B cell (primary cell): ENCODE measurements around the gene ADORA2B. TPM values are rescaled to one million over a fixed set of nuclear protein-coding genes. Genes with fewer than 3 reads are reported as not detected.
"Not testable (repeated sequence)": the region's sequence is repeated elsewhere in the genome, so short reads cannot be mapped to it uniquely, and the experiment has no call there.

ENCODE experiments used
- ATAC-seq: fragments of 200-7000 bp; cut with Tn5 transposase; one replicate; pipeline ENCODE4 v1.10.0; 2021; ENCODE audit warnings: low read depth, mild to moderate bottlenecking, moderate number of reproducible peaks, moderate library complexity
- CTCF ChIA-PET: fragments of 350-600 bp; sonication (Branson Sonifier 250); formaldehyde crosslinking; loops from one replicate; lab custom pipeline; 2021; ENCODE audit warnings: antibody characterized with exemption, inconsistent platforms; lab: Charles Lee
- POLR2A ChIA-PET: fragments of 350-600 bp; sonication (Branson Sonifier 250); formaldehyde crosslinking; loops from one replicate; lab custom pipeline; 2021; ENCODE audit warnings: antibody characterized with exemption; lab: Charles Lee
- DNase-seq: peaks from one replicate; pipeline ENCODE4 v3.0.0; 2013
- H2AFZ ChIP-seq: 2 replicates; pipeline ENCODE4 v1.6.1; 2012; ENCODE audit warnings: mild to moderate bottlenecking, low read depth, low read length; ENCODE audit not compliant: insufficient read depth, poor library complexity, severe bottlenecking
- H3K27ac ChIP-seq, 2 donors: 1 replicate in 1 of 2; 2 replicates in 1 of 2; pipeline ENCODE4 v1.5.1; 2012 to 2013; ENCODE audit warnings: low read length in 2 of 2, mild to moderate bottlenecking in 2 of 2, moderate library complexity in 1 of 2
- H3K27me3 ChIP-seq, 4 experiments: fragments of 200-600 bp in 1 of 4; sonication (generic) in 1 of 4; replicated peaks in 1 of 4; 1 replicate in 2 of 4; 2 replicates in 2 of 4; pipeline versions ENCODE4 v1.6.1 to v1.7.0; 2013 to 2016; ENCODE audit warnings: low read length in 3 of 4, mild to moderate bottlenecking in 2 of 4, mixed read lengths in 1 of 4, moderate library complexity in 1 of 4; ENCODE audit not compliant: insufficient read depth in 4 of 4, control insufficient read depth in 3 of 4; ENCODE audit errors: control extremely low read depth in 1 of 4
- H3K36me3 ChIP-seq, 2 experiments: replicated peaks in 1 of 2; 1 replicate in 1 of 2; 2 replicates in 1 of 2; pipeline versions ENCODE4 v1.6.1 to v1.7.1; 2013; ENCODE audit warnings: low read length in 1 of 2; ENCODE audit not compliant: insufficient read depth in 2 of 2, control insufficient read depth in 1 of 2; ENCODE audit errors: control extremely low read depth in 1 of 2, extremely low read depth in 1 of 2
- H3K4me1 ChIP-seq, 2 donors: fragments of 200-600 bp in 1 of 2; sonication (generic) in 1 of 2; 1 replicate in 1 of 2; 2 replicates in 1 of 2; pipeline versions ENCODE4 v1.5.1 to v1.6.1; 2013 to 2017; ENCODE audit warnings: low read length in 2 of 2; ENCODE audit not compliant: control insufficient read depth in 2 of 2, insufficient read depth in 2 of 2
- H3K4me2 ChIP-seq: replicated peaks from 2 replicates; pipeline ENCODE3; 2012; ENCODE audit warnings: mild to moderate bottlenecking, low read depth, low read length; ENCODE audit not compliant: poor library complexity, severe bottlenecking
- H3K4me3 ChIP-seq, 5 experiments: fragments of 200-600 bp in 1 of 5; sonication (generic) in 1 of 5; 1 replicate in 3 of 5; 2 replicates in 2 of 5; pipeline versions ENCODE4 v1.5.1 to v1.7.0; 2011 to 2016; ENCODE audit warnings: low read length in 4 of 5, mild to moderate bottlenecking in 4 of 5, low read depth in 2 of 5, control low read depth in 1 of 5, moderate library complexity in 1 of 5; ENCODE audit not compliant: insufficient read depth in 1 of 5; ENCODE audit errors: control extremely low read depth in 1 of 5, extremely low read depth in 1 of 5
- H3K79me2 ChIP-seq: fragments of 200-600 bp; sonication (generic); one replicate; pipeline ENCODE4 v1.6.0; 2016; ENCODE audit warnings: low read length; ENCODE audit not compliant: control insufficient read depth, insufficient read depth
- H3K9ac ChIP-seq: fragments of 200-600 bp; sonication (generic); 2 replicates; pipeline ENCODE4 v1.6.1; 2017; ENCODE audit warnings: mild to moderate bottlenecking, low read length, moderate library complexity
- H3K9me3 ChIP-seq, 3 donors: one replicate each; pipeline versions ENCODE4 v1.6.1 to v1.7.1; 2013; ENCODE audit warnings: low read length in 2 of 3; ENCODE audit not compliant: control insufficient read depth in 2 of 3, insufficient read depth in 1 of 3; ENCODE audit errors: control extremely low read depth in 1 of 3
- H4K20me1 ChIP-seq: 2 replicates; pipeline ENCODE4 v1.6.0; 2012; ENCODE audit warnings: mild to moderate bottlenecking, low read length; ENCODE audit not compliant: insufficient read depth, control insufficient read depth, poor library complexity, severe bottlenecking
- H3K27ac Mint-ChIP-seq: one replicate; pipeline ENCODE4 v1.8.0; 2021; ENCODE audit warnings: mixed read lengths
- H3K27me3 Mint-ChIP-seq: one replicate; pipeline ENCODE4 v1.8.0; 2021; ENCODE audit warnings: mixed read lengths
- H3K4me1 Mint-ChIP-seq: one replicate; pipeline ENCODE4 v1.8.0; 2021; ENCODE audit warnings: mixed read lengths
- H3K4me3 Mint-ChIP-seq: one replicate; pipeline ENCODE4 v1.8.0; 2021; ENCODE audit warnings: mixed read lengths
- H3K9me3 Mint-ChIP-seq: one replicate; pipeline ENCODE4 v1.8.0; 2022; ENCODE audit warnings: mixed read lengths; ENCODE audit not compliant: insufficient read depth
- EZH2 ChIP-seq: IDR thresholded peaks from 2 replicates; pipeline ENCODE4 v1.6.1; 2012; ENCODE audit warnings: borderline replicate concordance, low read depth, mild to moderate bottlenecking, moderate library complexity, low read length; ENCODE audit not compliant: insufficient read depth, poor library complexity, severe bottlenecking
- WGBS: methylation state at CpG from one replicate; pipeline ENCODE4 v1.1.5; 2013; ENCODE audit warnings: missing lambda C conversion rate; ENCODE audit not compliant: insufficient coverage; 5-methylcytosine and 5-hydroxymethylcytosine counted together
- intact Hi-C: fragments of 100-400 bp; cut with micrococcal nuclease; formaldehyde crosslinking; loops from one replicate; pipeline ENCODE4 v1.10.0; 2022
- polyA plus RNA-seq: library from polyadenylated mRNA; depleted of rRNA; stranded (reverse); fragments of >200 nt; gene quantifications from 2 replicates; pipeline ENCODE4 v1.2.3, GENCODE V29; 2012
- total RNA-seq, 2 donors: library from RNA; stranded (reverse); fragments of 120-200 nt in 1 of 2; gene quantifications; 1 replicate in 1 of 2; 2 replicates in 1 of 2; pipeline versions ENCODE4 v1.2.3 to v1.2.4, GENCODE V29; 2013 to 2022
- TF ChIP-seq, protein P1 (sequence below): fragments of 200-600 bp; IDR thresholded peaks from one replicate; pipeline ENCODE4 v1.8.0; 2022; ENCODE audit warnings: antibody characterized with exemption, mild to moderate bottlenecking

ADORA2B gene
- total and polyA plus RNA-seq, 2 donors (not counting 1 experiment from before 2014, with no cell fraction given), result not detected

GRCh38 chr17:15977894-15978293 is 33.0 kb downstream of the ADORA2B start:
- intact Hi-C loops, result no loop called here
- no peak overlapping the region for H3K9ac ChIP-seq
- no peaks in the 10 kb centered on the region for H3K9me3 Mint-ChIP-seq
- H3K4me1 Mint-ChIP-seq, result peaks cover 10% of the 10 kb centered on the region
- no peak overlapping the region for H3K27ac Mint-ChIP-seq
- H3K36me3 ChIP-seq, result peaks cover 3 to 29% of the 10 kb centered on the region in 2 experiments
- H3K4me3 Mint-ChIP-seq, result no peak overlapping the region
- TF ChIP-seq EZH2, result no peak
- TF ChIP-seq, protein P1, sequence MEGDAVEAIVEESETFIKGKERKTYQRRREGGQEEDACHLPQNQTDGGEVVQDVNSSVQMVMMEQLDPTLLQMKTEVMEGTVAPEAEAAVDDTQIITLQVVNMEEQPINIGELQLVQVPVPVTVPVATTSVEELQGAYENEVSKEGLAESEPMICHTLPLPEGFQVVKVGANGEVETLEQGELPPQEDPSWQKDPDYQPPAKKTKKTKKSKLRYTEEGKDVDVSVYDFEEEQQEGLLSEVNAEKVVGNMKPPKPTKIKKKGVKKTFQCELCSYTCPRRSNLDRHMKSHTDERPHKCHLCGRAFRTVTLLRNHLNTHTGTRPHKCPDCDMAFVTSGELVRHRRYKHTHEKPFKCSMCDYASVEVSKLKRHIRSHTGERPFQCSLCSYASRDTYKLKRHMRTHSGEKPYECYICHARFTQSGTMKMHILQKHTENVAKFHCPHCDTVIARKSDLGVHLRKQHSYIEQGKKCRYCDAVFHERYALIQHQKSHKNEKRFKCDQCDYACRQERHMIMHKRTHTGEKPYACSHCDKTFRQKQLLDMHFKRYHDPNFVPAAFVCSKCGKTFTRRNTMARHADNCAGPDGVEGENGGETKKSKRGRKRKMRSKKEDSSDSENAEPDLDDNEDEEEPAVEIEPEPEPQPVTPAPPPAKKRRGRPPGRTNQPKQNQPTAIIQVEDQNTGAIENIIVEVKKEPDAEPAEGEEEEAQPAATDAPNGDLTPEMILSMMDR, result no peak
- no peaks in the 10 kb centered on the region for H3K9me3 ChIP-seq
- DNase-seq (no peak), ATAC-seq (no peak)
- CTCF ChIA-PET, result no interaction called here
- 100% methylated on average over 1 of the region's 2 CpGs for WGBS
- no peak overlapping the region for H3K27ac ChIP-seq
- H3K4me2 ChIP-seq, result no peak overlapping the region
- POLR2A ChIA-PET, result no interaction called here
- no peaks in the 10 kb centered on the region for H4K20me1 ChIP-seq
- no peak overlapping the region for H2AFZ ChIP-seq
- H3K79me2 ChIP-seq, result no peaks in the 10 kb centered on the region
- no peak overlapping the region for H3K4me3 ChIP-seq
- no peaks in the 10 kb centered on the region for H3K27me3 Mint-ChIP-seq
- H3K4me1 ChIP-seq, result peaks cover 0 to 6% of the 10 kb centered on the region in 2 donors
- no peaks in the 10 kb centered on the region for H3K27me3 ChIP-seq

DNA sequence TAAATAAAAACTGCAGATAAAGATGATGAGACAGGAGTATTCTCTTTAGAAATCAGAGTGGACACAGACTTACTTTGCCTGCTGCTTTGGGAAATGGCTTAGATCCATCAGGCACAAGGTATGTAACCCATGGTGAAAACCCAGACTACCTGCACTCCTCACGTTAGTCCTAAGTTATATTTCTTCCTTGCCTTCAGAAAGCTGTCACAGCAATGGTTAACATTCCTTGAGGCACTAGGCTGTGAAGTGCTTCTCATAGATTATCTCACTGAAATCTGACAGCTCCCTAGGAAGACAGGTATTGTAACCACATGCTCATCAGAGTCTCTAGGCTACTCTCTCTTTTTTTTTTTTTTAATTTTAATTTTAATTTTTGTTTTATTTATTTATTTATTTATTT is 33.7 kb downstream of the ADORA2B start:
- no peaks in the 10 kb centered on the region for H3K27me3 Mint-ChIP-seq
- no peaks in the 10 kb centered on the region for H3K79me2 ChIP-seq
- TF ChIP-seq EZH2, result no peak
- TF ChIP-seq, protein P1, result no peak

GRCh38 chr17:15979013-15979412 is 34.1 kb downstream of the ADORA2B start:
- intact Hi-C loops, H3K4me1 ChIP-seq, H3K4me2 ChIP-seq, POLR2A ChIA-PET, H3K27ac ChIP-seq, H4K20me1 ChIP-seq, CTCF ChIA-PET, H3K27ac Mint-ChIP-seq, H3K79me2 ChIP-seq, H3K9me3 Mint-ChIP-seq, H3K9me3 ChIP-seq, H3K4me3 Mint-ChIP-seq, H3K27me3 Mint-ChIP-seq, H3K4me3 ChIP-seq, H3K9ac ChIP-seq, H2AFZ ChIP-seq, ATAC-seq, DNase-seq, H3K27me3 ChIP-seq: not testable (repeated sequence)
- peaks cover 10% of the 10 kb centered on the region for H3K4me1 Mint-ChIP-seq
- whole genome bisulfite sequencing, result no CpG with 5 or more reads among the region's 4 CpGs
- peaks cover 3 to 32% of the 10 kb centered on the region in 2 experiments for H3K36me3 ChIP-seq

More for the DNA sequence above, 33.7 kb downstream of the ADORA2B start:
- no peak for DNase-seq
- Histone ChIP-seq H3K36me3 (peaks cover 3 to 29% of the 10 kb centered on the region in 2 experiments), H3K9me3 (no peaks in the 10 kb centered on the region), H3K27me3 (no peaks in the 10 kb centered on the region), H4K20me1 (no peaks in the 10 kb centered on the region), H3K4me2 (no peak overlapping the region), H3K27ac (no peak overlapping the region), H2AFZ (no peak overlapping the region), H3K9ac (no peak overlapping the region), H3K4me3 (no peak overlapping the region), H3K4me1 (peaks cover 0 to 6% of the 10 kb centered on the region in 2 donors)
- no peak for ATAC-seq
- no peak overlapping the region for H3K27ac Mint-ChIP-seq
- ChIA-PET CTCF (no interaction called here), POLR2A (no interaction called here)
- H3K9me3 Mint-ChIP-seq, result no peaks in the 10 kb centered on the region
- intact Hi-C loops, result no loop called here
- no peak overlapping the region for H3K4me3 Mint-ChIP-seq
- peaks cover 10% of the 10 kb centered on the region for H3K4me1 Mint-ChIP-seq
- no CpG with 5 or more reads among the region's 1 CpG for WGBS
